ENCODE data around the gene LHPP. TPM values are rescaled to one million over a fixed set of nuclear protein-coding genes. Genes with fewer than 3 reads are reported as not detected.
A peak's percentile ranks its signal among the peaks of the same experiment; 100 is the strongest.

LHPP gene
- total RNA-seq, 1 donor from 2014 or later = 24.5 TPM

GRCh38 chr10:124654686-124655085 is 193.1 kb downstream of the LHPP start:
- TF ChIP-seq EZH2 (IDR thresholded peaks at IDR 0.05) (no peak), EZH2phosphoT487 (IDR thresholded peaks at IDR 0.05) (no peak), CTCF (IDR thresholded peaks at IDR 0.05) (no peak)
- peaks cover 59% of the 10 kb centered on the region for H4K20me1 ChIP-seq (ENCODE audit: low read depth)
- no peak overlapping the region for H3K27ac Mint-ChIP-seq
- peaks cover 4% of the 10 kb centered on the region for H3K79me2 ChIP-seq (ENCODE audit: low read depth)
- no peak overlapping the region for H3K4me3 ChIP-seq
- no peaks in the 10 kb centered on the region for H3K9me3 Mint-ChIP-seq
- peaks cover 4% of the 10 kb centered on the region for H3F3A ChIP-seq (ENCODE audit: low read depth)
- H3K27me3 ChIP-seq = no peaks in the 10 kb centered on the region
- no peaks in the 10 kb centered on the region for H3K9me3 ChIP-seq (ENCODE audit: low read depth)
- H3K4me1 Mint-ChIP-seq = peaks cover 8% of the 10 kb centered on the region
- peaks cover 2% of the 10 kb centered on the region for H3K27me3 Mint-ChIP-seq (ENCODE audit: insufficient read depth, low read depth)
- H3K36me3 Mint-ChIP-seq = peaks cover 4% of the 10 kb centered on the region
- DNase-seq (ENCODE audit: low spot score) = no peak
- no peak overlapping the region for H3K9ac ChIP-seq
- peaks cover 11% of the 10 kb centered on the region for H3K4me1 ChIP-seq
- H3K36me3 ChIP-seq = no peaks in the 10 kb centered on the region
- H2AFZ ChIP-seq (replicated peaks) = no peak overlapping the region
- no peak overlapping the region for H3K4me3 Mint-ChIP-seq
- no peak overlapping the region for H3K27ac ChIP-seq
- H3K4me2 ChIP-seq = no peak overlapping the region

GRCh38 chr10:124655191-124656112 is 193.8 kb downstream of the LHPP start:
- H3K4me3 Mint-ChIP-seq = no peak overlapping the region
- H3K4me1 Mint-ChIP-seq = peaks cover 4% of the 10 kb centered on the region
- H3K4me2 ChIP-seq = no peak overlapping the region
- DNase-seq (ENCODE audit: low spot score) = no peak
- H3K27me3 Mint-ChIP-seq (ENCODE audit: insufficient read depth, low read depth) = peaks cover 2% of the 10 kb centered on the region
- H4K20me1 ChIP-seq (ENCODE audit: low read depth) = peaks cover 59% of the 10 kb centered on the region
- H3K79me2 ChIP-seq (ENCODE audit: low read depth) = peaks cover 4% of the 10 kb centered on the region
- H3K27me3 ChIP-seq = no peaks in the 10 kb centered on the region
- H3K4me3 ChIP-seq = no peak overlapping the region
- no peak overlapping the region for H3K27ac ChIP-seq
- no peaks in the 10 kb centered on the region for H3K9me3 ChIP-seq (ENCODE audit: low read depth)
- no peaks in the 10 kb centered on the region for H3K36me3 ChIP-seq
- peak overlapping the region; percentile 46 for H3K27ac Mint-ChIP-seq
- no peaks in the 10 kb centered on the region for H3F3A ChIP-seq (ENCODE audit: low read depth)
- H3K4me1 ChIP-seq = peaks cover 8% of the 10 kb centered on the region
- no peak overlapping the region for H2AFZ ChIP-seq (replicated peaks)
- no peak overlapping the region for H3K9ac ChIP-seq
- no peaks in the 10 kb centered on the region for H3K9me3 Mint-ChIP-seq
- peaks cover 4% of the 10 kb centered on the region for H3K36me3 Mint-ChIP-seq
- TF ChIP-seq EZH2 (IDR thresholded peaks at IDR 0.05) (no peak), CTCF (IDR thresholded peaks at IDR 0.05) (no peak), EZH2phosphoT487 (IDR thresholded peaks at IDR 0.05) (no peak)

GRCh38 chr10:124656113-124656490 is 194.5 kb downstream of the LHPP start:
- H3K79me2 ChIP-seq (ENCODE audit: low read depth) = peaks cover 9% of the 10 kb centered on the region
- H4K20me1 ChIP-seq (ENCODE audit: low read depth) = peaks cover 63% of the 10 kb centered on the region
- no peak for TF ChIP-seq EZH2phosphoT487 (IDR thresholded peaks at IDR 0.05)
- no peaks in the 10 kb centered on the region for H3F3A ChIP-seq (ENCODE audit: low read depth)
- no peaks in the 10 kb centered on the region for H3K9me3 Mint-ChIP-seq
- H3K4me3 Mint-ChIP-seq = no peak overlapping the region
- peak overlapping the region; percentile 46 for H3K27ac Mint-ChIP-seq
- no peak overlapping the region for H3K27ac ChIP-seq
- no peak overlapping the region for H3K4me3 ChIP-seq
- H2AFZ ChIP-seq (replicated peaks) = no peak overlapping the region
- DNase-seq (ENCODE audit: low spot score) = no peak
- no peaks in the 10 kb centered on the region for H3K27me3 ChIP-seq
- H3K4me1 Mint-ChIP-seq = no peaks in the 10 kb centered on the region
- H3K36me3 Mint-ChIP-seq = peaks cover 4% of the 10 kb centered on the region
- no peaks in the 10 kb centered on the region for H3K36me3 ChIP-seq
- H3K27me3 Mint-ChIP-seq (ENCODE audit: insufficient read depth, low read depth) = peaks cover 4% of the 10 kb centered on the region
- peaks cover 2% of the 10 kb centered on the region for H3K4me1 ChIP-seq
- no peak overlapping the region for H3K4me2 ChIP-seq
- H3K9me3 ChIP-seq (ENCODE audit: low read depth) = no peaks in the 10 kb centered on the region
- no peak overlapping the region for H3K9ac ChIP-seq

- H3K27me3 Mint-ChIP-seq (ENCODE audit: insufficient read depth, low read depth) = peaks cover 4% of the 10 kb centered on the region
- H3K27ac Mint-ChIP-seq = no peak overlapping the region
Observed at GRCh38 chr10:124656541-124656940, 194.9 kb downstream of the LHPP start.

More at GRCh38 chr10:124656541-124656940, 194.9 kb downstream of the LHPP start:
- Histone ChIP-seq H3K4me2 (no peak overlapping the region), H2AFZ (replicated peaks) (no peak overlapping the region), H3K4me3 (no peak overlapping the region), H3K9me3 (ENCODE audit: low read depth) (no peaks in the 10 kb centered on the region), H3K27ac (no peak overlapping the region), H3K9ac (no peak overlapping the region), H3K27me3 (no peaks in the 10 kb centered on the region), H3F3A (ENCODE audit: low read depth) (no peaks in the 10 kb centered on the region), H3K4me1 (no peaks in the 10 kb centered on the region), H4K20me1 (ENCODE audit: low read depth) (peaks cover 63% of the 10 kb centered on the region), H3K36me3 (no peaks in the 10 kb centered on the region), H3K79me2 (ENCODE audit: low read depth) (peaks cover 13% of the 10 kb centered on the region)
- Mint-ChIP-seq H3K4me3 (no peak overlapping the region), H3K36me3 (peaks cover 4% of the 10 kb centered on the region), H3K9me3 (no peaks in the 10 kb centered on the region), H3K4me1 (no peaks in the 10 kb centered on the region)
- no peak for DNase-seq (ENCODE audit: low spot score)
- TF ChIP-seq EZH2phosphoT487 (IDR thresholded peaks at IDR 0.05) (no peak), CTCF (IDR thresholded peaks at IDR 0.05) (no peak), EZH2 (IDR thresholded peaks at IDR 0.05) (no peak)

All from neural progenitor cell (in vitro differentiated cells).